Measurements from ENCODE around the gene CDH20.

- no peak for TF ChIP-seq CTCF (IDR thresholded peaks at IDR 0.05; ENCODE audit: poor library complexity)
- no peak for TF ChIP-seq EZH2 (IDR thresholded peaks at IDR 0.05; ENCODE audit: borderline replicate concordance)
These were observed 223.6 kb downstream of the CDH20 start for GRCh38 chr18:61556862-61557261.

Measured in hepatocyte (in vitro differentiated cells).